Caki2 (cell line): Measurements from ENCODE around the gene CBL. TPM values are rescaled to one million over a fixed set of nuclear protein-coding genes. Genes with fewer than 3 reads are reported as not detected.

ENCODE experiments used
- DNase-seq: peaks from one replicate; pipeline ENCODE4 v3.0.0-alpha.2; 2015; ENCODE audit warnings: low read depth
- in situ Hi-C: cut with HindIII; loops from 2 replicates; pipeline ENCODE4 v1.10.0; 2016; ENCODE audit warnings: low sequenced_read_pairs, low pct_unique_long_range_greater_than_20kb, mixed read lengths
- total RNA-seq: library from RNA; depleted of rRNA; stranded (reverse); fragments of >200 nt; shearing (Covaris generic); gene quantifications from 2 replicates; pipeline ENCODE4 v1.2.3, GENCODE V29; 2014; ENCODE audit warnings: low replicate concordance

The CBL gene
- total RNA-seq, 1 experiment from 2014 or later = 3.7 TPM

DNA sequence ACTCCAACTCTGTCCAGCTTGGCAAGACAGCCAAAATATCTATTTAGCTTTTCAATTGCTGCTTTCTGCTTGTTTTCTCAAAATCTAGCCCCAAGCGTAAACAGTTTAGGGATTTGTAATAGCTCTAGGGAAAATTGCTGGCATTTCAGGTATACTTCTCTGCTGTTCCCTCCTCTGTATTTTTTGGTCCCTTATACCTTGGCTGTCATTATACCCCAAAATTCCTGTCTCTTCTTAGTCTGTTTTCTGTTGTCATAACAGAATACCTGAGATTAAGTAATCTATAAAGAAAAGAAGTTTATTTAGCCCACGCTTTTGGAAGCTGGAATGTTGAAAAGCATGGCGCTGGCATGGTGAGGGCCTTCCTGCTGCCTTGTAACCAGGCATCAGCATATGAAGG, 87.3 kb downstream of the CBL start:
- in situ Hi-C loops = no loop called here
- no peak for DNase-seq

- no peak for DNase-seq
- in situ Hi-C loops = no loop called here
Observed at GRCh38 chr11:119295178-119295577, 89.0 kb downstream of the CBL start.

GRCh38 chr11:119297938-119298337, 91.8 kb downstream of the CBL start:
- DNase-seq = no peak
- in situ Hi-C loops = no loop called here

- in situ Hi-C loops = no loop called here
- DNase-seq = no peak
Observed at GRCh38 chr11:119298726-119299125, 92.6 kb downstream of the CBL start.

DNA sequence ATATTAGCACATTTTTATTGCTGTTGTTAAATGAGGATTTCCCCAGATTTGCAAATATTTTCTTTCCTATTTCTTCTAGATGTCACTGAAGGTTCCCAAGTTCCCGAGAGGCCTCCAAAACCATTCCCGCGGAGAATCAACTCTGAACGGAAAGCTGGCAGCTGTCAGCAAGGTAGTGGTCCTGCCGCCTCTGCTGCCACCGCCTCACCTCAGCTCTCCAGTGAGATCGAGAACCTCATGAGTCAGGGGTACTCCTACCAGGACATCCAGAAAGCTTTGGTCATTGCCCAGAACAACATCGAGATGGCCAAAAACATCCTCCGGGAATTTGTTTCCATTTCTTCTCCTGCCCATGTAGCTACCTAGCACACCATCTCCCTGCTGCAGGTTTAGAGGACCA, 93.3 kb downstream of the CBL start:
- in situ Hi-C loops = no loop called here
- no peak for DNase-seq

DNA sequence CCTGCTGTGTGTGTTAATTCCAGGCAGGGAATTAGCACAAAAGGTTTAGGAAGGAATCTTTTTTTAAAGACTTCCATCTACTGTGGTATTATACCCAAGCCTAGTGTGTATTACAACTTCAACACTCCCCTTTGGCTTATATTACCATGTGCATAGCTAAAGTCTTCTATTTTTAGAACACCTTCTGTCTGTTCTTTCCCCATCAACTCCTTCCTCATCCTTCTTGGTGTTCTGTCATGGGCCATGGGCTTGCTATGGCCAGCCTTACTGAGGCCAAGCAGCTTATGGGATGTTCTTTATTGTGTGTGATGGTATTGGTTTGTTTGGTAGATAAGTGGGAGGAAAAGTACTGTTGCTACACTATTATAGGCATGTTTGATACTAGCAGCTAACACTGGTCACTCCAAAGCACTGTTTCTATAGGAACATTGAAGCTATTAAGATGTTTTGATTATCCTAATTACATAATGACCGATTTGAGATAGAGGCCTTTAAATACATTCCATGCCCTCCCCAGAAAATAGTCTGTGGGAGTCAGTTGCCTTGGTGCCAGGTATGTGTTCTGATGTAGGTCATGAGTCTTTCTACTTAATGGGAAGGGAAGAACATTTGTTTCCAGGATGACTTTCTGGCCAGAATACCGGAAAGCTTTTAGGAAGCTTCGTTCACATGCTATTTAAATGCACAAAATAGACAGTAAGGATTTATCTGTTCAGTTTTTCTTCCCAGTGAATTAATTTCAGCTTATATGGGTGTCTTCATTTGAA, 94.2 kb downstream of the CBL start:
- in situ Hi-C loops = loop anchor here (25.0 kb wide), 1 partner anchor 188 kb away; the partner anchor contains the start of genes C2CD2L, DPAGT1 and HINFP

GRCh38 chr11:119303227-119303718, 97.1 kb downstream of the CBL start:
- in situ Hi-C loops = loop anchor here (25.0 kb wide), 1 partner anchor 191 kb away; the partner anchor contains the start of genes C2CD2L, DPAGT1 and HINFP

More for the DNA sequence above, 94.2 kb downstream of the CBL start:
- DNase-seq = no peak

DNA sequence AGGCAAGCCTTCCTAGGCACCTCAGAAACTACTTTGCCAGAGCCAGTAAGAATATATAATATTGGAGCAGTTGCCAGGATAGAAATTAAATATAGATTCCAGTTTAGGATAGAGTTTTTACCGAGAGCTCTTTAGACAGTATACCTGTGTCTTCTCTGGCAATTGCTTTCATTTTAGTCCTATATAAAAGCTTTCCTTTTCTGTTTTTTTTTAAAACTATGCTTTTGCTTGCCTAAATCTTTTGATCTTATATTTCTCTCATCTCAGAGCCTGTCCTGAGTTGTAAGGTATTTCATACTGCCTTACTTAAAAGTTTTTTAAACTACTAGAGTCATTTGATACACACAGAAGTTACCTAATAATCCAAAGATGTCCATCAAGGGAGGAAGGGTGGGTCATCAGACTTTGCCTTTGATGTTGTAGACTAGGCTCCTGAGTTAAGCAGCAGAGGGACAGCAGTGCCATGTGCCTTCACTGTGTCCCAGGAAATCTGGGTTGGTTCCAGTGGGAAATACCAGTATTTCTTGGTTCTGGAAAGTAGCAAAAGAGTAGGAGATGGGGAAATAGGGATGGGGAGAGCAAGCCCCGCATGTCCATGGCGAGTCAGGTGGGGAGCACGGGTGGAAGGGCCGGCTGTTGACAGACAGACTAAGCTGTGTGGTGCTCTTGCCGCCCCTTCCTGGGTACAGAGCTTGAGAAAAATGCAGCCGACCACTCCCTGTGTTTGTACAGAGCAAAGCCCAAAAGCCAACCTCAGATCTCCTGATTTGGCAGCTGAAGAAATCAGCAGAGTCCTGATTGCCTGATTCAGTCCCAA, 99.6 kb downstream of the CBL start:
- DNase-seq = no peak
- in situ Hi-C loops = loop anchor here (25.0 kb wide), 1 partner anchor 193 kb away; the partner anchor contains the start of genes C2CD2L, DPAGT1 and HINFP

More at GRCh38 chr11:119303227-119303718, 97.1 kb downstream of the CBL start:
- no peak for DNase-seq

- in situ Hi-C loops = loop anchor here (25.0 kb wide), 1 partner anchor 194 kb away; the partner anchor contains the start of genes C2CD2L, DPAGT1 and HINFP
- no peak for DNase-seq
Observed at GRCh38 chr11:119306373-119306890, 100.3 kb downstream of the CBL start.

DNA sequence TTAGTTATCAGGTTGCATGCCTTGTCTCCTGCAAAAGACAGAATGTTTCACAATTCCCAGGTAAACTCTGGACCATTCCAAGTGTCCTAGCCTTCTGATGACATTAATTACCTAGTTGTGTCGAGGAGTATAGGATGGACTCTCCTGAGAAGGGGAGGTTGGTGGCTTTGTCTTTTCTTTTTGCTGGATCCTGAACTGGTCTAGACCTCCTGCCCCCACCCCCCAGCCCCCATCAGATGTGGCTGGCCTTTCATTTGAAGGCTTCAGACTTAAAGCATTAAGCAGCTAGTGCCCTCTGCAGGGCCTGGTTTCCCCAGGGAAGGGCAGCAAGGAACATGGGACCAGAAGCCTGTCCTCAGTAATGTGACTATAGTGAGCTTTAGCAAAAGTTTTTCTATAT, 101.1 kb downstream of the CBL start:
- DNase-seq = no peak
- in situ Hi-C loops = loop anchor here (25.0 kb wide), 1 partner anchor 195 kb away; the partner anchor contains the start of genes C2CD2L, DPAGT1 and HINFP

- in situ Hi-C loops = loop anchor here (25.0 kb wide), 1 partner anchor 196 kb away; the partner anchor contains the start of genes C2CD2L, DPAGT1 and HINFP
- no peak for DNase-seq
Observed at GRCh38 chr11:119307974-119308373, 101.8 kb downstream of the CBL start.

DNA sequence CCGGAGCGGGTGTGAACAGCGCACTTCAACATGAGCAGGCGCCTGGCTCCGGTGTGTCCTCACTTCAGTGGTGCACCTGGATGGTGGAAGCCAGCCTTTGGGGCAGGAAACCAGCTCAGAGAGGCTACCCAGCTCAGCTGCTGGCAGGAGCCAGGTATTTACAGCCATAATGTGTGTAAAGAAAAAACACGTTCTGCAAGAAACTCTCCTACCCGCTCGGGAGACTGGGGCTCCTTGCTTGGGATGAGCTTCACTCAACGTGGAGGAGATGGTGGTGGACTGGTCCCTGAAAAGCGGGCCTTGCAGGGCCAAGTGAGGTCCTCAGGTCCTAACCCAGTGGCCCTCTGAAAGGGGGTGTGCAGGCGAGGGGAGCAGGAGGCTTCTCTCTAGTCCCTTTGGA, 103.3 kb downstream of the CBL start:
- in situ Hi-C loops = loop anchor here (25.0 kb wide), 1 partner anchor 197 kb away; the partner anchor contains the start of genes C2CD2L, DPAGT1 and HINFP
- no peak for DNase-seq

DNA sequence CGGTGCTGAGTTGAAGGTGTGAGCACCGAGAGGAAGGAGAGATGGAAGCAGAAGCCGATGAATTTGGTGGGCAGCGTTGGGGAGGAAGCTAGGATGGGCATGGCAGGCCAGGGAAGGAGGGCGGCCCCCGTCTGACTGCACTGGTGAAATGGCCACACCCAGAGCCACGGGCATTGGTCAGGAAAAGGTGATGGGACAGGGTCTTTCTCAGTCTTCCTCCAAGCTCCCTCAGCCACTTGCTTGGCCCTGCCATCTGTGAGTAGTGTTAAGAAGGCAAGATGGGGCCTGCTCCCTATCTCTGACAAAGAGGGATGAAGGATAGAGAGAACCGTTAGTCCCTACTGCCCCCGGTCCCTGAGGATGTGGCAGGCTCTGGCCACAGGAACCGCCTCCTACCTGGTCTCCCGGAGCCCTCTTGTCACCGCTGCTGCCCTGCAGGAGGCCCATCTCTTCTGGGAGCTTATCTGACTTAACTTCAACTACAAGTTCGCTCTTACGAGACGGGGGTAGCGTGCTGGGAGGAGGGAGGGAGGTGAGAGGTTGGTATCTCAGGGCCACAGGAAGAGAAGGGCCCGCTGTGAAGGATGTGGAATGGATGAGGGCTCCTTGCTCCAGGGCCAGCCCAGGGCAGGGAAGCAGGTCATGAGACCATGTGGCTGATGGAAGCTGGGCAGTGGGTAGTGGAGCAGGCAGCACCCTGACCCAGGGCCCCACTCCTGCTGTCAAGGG, 104.0 kb downstream of the CBL start:
- DNase-seq = no peak
- in situ Hi-C loops = loop anchor here (25.0 kb wide), 1 partner anchor 198 kb away; the partner anchor contains the start of genes C2CD2L, DPAGT1 and HINFP

DNA sequence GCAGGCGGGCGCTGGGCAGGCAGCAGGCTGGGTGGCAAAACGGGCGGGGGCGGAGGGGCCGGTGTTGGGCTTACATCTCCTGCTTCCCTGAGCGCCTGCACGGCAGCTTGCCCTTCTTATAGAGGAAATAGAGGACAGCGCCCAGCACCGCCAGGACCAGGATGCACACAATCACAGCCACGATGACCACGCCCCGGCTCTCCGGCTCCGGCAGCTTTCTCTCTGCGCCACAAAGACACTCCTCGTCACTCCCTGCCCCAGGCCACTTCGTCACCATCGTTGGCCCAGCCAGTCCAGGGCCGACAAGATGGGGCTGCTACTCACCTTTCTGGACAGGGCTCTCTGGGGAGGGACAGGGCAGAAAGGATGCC, 104.5 kb downstream of the CBL start:
- DNase-seq = no peak
- in situ Hi-C loops = loop anchor here (25.0 kb wide), 1 partner anchor 198 kb away; the partner anchor contains the start of genes C2CD2L, DPAGT1 and HINFP

DNA sequence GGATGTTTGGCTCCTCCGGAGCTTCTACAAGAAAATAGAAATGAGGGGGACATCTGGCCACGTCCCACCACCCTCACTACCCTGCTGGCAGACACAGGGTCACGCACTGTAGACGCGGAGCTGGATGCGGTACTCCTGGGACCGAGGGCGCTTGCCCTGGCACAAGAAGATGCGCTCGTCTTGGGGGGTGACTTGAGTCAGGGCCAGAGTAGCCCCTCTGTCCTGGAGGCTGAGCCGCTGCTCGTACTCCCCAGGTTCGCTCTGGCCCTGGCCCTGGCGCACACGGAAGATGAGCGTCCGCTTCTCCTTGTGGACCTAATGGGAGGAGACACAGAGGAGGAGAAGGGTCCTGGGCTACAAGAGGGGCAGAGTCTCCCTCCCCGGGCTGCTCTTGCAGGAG, 108.6 kb downstream of the CBL start:
- DNase-seq = no peak
- in situ Hi-C loops = loop anchor here (25.0 kb wide), 1 partner anchor 202 kb away; the partner anchor contains the start of genes C2CD2L, DPAGT1 and HINFP

DNA sequence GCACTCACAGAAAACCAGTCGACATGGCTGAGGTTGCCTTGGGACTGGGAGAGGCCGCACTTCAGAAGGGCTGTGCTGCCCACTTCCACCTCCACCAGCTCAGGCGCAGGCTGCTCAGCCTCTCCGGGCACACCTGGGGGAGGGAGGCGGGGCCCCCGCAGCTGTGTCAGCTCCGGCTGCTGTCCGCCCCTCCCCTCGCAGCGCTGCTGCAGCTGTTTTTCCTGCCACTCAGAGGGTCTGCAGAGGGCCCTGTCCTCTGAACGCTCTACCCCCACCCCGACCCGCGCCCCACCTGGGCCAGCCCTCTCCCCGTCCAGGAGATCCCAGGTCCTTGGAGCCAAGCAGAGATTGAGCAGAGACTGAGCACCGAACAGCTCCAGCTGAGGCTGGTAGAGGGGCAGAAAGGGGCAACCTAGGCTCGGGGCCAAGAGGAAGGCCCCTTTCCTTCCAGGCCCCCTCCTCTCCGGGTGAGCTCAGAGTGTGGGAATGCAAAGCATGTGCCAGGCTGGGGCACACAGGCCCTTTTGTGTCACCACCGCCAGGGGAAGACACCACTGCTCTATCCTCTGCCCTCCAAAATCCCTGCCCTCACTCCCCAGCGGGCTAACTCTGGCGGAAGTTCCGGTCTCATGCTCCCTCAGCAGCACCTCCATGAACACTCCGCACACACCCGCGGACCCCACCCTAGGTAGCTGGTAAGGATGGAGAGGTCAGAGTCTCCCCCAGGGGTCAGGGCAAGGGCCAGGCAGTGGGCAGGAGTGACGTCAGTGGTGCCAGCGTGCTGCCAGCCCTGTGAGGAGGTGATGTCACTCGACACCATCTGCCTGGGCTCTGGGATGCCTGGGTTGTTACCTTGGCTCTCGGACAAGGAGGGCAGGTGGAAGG, 109.2 kb downstream of the CBL start:
- DNase-seq = peak; percentile 20
- in situ Hi-C loops = loop anchor here (25.0 kb wide), 1 partner anchor 203 kb away; the partner anchor contains the start of genes C2CD2L, DPAGT1 and HINFP
